HG03432 (cell line): ENCODE measurements around the gene BMF.
"Not testable (repeated sequence)": the region's sequence is repeated elsewhere in the genome, so short reads cannot be mapped to it uniquely, and the experiment has no call there.

ENCODE experiments used
- ATAC-seq: cut with Tn5 transposase; IDR thresholded peaks from one replicate; pipeline ENCODE4 v1.9.1; 2021; ENCODE audit warnings: mild to moderate bottlenecking, moderate library complexity; ENCODE audit not compliant: unreplicated experiment

BMF gene

DNA sequence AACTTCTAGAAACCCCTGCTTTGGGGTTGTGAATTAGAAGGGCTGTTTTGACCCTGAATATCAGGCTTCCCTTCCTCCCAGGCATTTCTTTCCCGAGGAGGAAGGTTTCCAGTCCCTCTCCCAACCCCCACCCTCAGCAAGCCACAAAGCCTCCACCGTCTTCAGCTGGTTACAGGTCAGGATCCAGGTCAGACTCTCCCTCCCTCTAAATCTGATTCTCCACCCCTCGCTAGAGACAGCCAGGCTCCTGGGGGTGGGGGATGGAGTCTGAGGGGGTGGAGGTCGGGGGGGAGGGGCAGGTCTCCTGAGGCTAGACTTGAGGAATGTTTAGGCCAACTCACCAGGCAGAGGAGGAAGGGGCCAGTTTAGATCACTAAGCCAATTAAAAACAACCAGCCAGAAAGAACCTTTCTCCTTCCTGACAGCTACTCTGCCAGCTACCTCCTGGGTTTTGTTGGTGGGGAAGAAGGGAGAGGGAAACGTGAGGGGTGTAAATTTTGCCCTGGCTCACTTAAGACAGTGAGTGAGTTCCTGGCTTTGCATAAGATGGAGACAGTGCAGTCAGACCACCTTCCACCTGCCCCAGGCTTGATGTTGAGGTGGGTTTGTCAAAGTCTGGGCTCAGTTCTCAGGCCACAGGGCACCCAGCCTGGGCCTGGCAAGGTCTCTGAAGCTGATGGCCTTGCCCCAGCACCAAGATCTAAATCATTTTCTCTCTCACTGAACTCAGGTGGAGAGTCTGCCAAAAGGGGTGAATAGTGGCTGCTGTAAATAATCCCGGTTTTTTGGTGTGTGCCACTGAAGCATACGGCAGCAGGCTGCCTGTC, 19.5 kb downstream of the BMF start:
- ATAC-seq: no peak

DNA sequence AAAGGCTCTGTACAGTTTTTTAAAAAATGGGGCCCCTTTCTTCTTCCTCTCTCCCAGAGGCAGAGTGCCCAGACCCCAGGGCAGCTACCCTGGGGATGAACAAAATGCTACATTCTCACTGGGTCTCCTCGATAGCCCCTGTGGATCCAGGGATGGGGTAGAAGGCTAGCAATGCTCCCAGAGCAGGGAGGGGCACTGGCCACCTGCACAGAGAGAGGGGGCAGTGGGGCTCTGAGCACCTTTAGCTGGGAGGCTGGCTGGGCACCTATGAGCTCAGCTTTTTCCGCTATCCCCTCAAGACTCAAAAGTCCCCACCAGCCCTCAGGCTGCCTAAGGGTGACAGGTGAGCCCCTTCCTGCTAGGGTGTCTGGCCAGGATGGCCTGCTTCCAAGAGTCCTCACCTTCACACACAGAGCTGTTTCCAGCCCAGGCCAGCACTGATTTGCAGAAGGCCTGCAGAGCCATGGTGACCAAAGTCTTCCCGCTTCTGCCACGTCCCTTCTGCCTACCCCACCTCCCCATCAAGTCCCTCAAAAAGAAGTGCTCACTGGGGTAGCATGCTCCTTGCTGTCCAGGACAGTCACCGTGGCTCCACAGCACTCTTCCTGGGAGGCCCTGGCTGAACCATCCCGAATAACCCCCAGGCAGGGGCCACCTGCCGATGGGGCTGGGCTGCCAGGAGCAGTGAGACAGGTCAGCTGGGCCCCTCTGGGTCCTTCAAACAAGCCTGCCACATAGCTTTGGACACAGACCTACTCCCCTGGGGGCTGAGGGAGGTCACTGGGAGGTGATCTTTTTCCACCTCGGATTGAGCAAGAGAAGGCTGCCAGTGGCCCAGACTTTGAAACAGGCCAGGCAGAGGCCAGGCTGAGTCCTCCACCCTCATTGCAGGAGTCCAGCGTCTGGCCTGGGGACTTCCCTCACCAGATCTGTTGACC, 20.4 kb downstream of the BMF start:
- no peak for ATAC-seq

DNA sequence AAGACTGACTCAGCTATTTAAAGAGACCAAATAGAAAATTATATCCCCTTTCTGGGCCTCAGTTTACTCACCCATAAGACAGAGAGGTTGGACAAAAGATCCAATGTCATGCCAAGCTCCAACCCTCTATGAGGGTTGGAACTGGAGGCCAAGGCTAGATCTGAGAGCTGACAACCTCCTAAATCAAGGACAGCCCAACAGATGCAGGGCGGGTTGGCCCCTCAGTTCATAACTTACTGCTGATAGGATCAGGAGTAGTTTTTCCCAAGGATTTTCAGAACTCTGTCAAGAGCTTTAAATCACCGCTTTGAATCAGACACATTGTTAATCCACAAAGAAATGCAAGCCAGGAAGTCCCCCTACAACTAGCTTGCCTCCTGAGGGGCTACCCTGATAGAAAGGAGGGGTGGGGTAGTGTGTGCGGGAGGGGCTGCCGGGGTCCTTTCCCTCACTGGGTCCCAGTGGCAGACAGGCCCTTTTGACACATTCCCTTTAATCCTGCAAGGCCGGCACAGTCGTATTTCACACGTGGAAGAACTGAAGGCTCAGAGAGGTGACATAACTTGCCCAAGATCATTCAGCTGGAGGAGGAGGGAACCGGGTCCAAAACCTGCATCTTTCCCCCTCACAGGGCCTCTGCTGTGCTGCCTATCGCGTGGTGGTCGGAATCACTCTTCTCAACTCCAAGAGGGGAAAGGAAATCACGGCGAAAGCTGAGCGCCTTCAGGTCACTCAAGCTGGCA, 21.4 kb downstream of the BMF start:
- no peak for ATAC-seq

DNA sequence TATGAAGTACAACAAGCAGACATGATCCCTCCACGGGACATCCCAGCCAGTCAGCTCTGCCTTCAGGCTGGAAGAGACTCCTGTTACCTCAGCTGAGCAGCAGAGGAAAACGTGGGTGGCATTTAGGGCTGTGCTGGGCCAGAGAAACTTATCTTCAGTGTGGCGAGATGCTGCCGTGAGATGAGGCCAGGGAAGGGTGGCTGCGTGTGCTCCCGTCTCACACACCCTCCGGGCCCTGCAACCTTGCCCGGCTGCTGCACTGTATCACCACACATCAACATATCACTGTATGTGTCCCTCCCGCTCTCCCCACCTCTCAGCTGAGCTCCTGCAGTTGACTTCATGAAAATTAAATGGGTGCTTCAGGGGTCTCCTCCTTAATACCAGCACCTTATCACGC, 23.4 kb downstream of the BMF start:
- ATAC-seq: no peak

DNA sequence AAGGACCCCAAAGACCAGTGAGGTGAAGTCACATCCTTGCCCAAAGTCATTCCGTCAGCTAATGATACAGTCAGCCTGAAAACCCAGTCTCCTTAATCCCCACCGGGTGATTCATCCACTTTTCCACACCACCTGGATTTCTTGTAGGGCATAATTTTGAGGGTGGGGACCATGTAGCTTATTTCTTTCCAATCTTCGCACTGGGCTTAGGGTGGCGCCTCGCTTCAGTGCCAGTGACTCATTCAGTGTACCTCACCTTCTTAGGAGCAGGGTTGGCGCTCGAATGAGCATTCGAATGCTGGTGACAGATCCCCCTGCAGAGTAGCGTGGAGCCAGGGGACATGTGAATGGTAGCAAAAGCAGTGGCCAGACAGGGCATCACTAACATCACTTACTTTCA, 24.0 kb downstream of the BMF start:
- ATAC-seq: no peak

DNA sequence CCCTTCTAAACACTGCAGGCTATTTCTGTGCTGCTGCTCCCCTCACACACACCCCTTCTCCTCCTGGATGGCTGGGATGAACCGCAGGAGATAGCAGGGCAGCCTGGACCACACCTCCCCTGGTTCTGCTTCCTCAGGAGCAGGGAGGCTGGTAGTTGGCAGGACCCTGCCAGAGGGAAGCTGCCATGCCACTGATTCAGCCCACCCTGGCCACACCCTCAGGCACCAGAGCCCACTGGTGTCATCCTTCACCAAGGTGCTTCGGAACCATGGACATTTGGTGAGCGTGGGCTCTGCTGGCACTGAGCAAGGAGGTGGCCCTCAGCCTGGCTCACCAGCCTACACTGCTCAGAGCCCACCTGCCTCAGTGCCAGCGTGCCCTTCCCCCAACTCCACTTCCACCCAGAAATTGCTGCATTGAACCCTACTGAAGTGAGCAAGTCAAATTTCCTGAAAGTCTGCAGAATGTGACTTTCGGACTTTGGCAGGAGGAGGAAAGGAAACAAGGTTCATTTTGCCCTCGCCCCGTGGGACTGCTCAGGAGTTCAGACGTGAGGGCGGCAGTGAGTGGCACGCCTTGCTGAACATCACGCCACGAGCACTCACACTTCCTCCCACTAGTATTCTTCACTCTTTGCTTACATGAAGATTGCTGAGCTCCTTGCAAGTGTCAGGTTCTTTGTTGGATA, 26.3 kb downstream of the BMF start:
- no peak for ATAC-seq

DNA sequence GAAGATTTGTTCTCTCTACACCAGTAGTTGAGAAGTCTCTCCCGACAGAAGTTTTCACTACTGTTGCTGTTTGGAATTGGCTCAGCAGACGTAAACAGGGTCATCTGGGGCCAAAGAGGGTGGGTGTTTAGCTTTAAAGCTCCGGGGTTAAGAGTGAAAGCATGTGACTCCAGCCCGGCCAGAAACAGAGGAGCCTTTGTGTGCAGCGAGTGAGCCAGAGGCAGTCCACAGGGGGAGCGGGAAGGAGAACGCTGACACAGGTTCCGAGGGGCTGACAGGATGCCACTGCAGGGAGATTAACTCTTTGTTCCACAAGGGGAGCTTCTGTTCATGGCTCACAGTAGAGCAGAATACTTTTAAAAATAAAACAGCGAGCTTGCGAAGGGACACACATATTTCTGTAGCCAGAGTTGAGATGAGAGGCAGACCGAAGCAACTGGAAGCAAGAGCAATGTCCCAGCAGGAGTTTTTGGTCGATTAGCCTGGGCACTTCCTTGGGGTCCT, 26.9 kb downstream of the BMF start:
- ATAC-seq: no peak

DNA sequence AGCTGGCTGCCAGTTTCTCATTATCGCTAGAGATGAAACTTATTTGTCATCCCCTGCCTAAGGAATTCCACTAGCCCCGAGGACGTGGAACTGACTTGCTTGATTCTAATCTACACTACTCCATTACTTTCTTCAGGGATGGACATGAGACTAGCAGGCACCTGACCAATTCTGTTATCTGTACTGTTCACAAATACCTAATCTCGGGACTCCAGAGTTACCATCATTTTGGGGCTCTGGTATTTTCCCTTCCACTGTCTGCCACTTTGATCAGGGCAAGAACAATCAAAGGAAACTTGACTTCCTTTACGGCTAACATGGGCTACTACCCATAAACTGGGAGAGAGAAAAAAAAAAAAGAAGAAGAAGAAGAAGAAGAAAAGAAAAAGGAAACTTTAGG, 27.8 kb downstream of the BMF start:
- ATAC-seq: no peak

DNA sequence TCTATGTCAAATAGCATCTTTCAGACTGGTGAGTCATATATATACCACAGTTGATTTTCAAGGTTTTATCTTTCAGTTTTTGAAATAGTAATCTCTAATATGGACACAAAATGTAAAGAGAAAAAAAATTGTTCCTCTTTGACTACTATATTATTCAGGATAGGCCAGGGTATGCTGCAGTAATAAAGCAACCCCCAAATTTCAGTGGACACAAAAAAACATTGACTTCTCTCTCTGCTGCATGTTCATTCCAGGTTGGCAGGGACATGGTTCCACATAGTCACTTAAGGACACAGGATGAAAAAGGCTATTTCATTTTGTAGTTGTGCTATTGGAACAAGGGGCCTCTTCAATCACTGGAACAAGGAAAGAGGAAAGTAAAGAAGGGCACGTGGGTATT, 28.6 kb downstream of the BMF start:
- ATAC-seq: no peak

DNA sequence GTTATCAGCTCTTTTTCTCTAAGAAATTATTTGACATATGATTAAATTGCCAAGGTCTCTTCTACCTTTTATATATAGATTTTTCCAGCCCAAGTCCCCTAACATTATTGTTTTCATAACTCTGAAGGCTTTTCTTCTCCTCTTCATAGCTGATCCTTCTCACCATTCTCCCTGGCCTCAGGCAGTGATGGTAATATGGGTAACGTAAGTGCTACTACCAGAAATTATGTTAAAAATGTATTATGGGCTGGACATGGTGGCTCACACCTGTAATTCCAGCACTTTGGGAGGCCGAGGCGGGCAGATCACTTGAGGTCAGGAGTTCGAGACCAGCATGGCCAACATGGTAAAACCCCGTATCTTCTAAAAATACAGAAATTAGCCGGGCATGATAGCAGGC, 29.2 kb downstream of the BMF start:
- no peak for ATAC-seq

DNA sequence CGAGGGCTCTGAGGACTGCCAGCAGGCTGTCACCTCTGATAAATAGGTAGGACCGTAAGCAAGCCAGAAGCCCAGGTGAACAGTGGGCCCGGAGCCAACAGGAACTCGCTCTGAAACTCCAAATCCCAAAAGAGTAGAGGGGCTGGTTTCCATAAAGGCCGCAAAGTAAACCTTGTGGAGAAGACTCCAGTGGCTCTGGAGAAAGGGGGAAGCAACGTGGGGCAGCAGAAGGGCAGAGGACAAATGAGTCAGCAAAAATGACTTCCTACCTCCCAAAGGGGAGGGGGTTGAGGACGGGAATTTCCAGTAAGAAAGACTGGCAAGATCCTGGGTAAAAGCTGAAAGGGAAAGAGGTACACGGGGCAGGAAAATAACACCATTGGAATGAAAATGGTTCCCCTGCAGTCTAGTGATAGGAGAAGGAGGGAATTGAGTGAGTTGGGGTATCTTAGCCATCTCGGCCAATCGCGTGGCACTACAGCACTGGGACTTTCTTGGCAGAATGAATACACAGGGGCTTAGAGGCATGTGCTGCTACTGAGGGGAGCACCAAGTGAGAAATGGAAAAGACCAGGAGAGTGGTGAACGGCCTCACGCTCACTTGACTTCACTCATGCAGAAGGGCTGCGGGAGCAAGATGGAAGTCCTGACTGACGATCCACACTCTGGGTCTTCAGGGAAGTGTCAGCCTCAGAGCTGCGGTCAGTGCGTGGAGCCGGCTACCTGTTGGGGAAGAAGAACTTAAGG, 33.2 kb downstream of the BMF start:
- no peak for ATAC-seq

DNA sequence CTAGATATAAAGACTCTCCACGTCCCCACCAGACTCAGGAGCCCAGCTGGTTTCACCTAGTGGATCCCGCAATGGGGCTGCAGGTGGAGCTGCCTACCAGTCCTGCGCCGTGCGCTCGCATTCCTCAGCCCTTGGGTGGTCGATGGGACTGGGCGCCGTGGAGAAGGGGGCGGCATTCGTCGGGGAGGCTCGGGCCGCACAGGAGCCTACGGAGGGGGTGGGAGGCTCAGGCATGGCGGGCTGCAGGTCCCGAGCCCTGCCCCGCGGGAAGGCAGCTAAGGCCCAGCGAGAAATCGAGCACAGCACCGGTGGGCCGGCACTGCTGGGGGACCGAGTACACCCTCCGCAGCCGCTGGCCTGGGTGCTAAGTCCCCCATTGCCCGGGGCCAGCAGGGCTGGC, 34.0 kb downstream of the BMF start:
- ATAC-seq: not testable (repeated sequence)

DNA sequence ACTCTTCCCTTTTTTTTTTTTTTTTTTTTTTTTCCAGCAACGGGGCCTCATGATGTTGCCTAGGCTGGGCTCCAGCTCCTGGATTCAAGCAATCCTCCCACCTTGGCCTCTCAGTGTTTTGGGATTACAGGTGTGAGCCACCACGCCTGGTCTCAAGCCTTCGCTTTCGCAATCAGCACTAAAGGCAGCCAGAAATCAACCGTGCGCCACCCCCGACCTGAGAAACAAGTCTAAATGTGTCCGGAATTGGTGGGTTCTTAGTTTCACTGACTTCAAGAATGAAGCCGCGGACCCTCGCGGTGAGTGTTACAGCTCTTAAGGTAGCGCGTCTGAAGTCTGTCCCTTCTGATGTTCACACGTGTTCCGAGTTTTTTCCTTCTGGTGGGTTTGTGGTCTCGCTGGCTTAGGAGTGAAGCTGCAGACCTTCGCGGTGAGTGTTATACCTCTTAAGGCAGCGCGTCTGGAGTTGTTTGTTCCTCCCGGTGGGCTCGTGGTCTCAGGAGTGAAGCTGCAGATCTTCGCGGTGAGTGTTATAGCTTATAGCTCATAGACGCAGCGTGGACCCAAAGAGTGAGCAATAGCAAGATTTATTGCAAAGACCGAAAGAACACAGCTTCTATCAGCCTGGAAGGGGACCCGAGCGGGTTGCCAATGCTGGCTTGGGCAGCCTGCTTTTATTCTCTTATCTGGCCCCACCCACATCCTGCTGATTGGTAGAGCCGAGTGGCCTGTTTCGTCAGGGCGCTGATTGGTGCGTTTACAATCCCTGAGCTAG, 34.8 kb downstream of the BMF start:
- ATAC-seq: not testable (repeated sequence)

DNA sequence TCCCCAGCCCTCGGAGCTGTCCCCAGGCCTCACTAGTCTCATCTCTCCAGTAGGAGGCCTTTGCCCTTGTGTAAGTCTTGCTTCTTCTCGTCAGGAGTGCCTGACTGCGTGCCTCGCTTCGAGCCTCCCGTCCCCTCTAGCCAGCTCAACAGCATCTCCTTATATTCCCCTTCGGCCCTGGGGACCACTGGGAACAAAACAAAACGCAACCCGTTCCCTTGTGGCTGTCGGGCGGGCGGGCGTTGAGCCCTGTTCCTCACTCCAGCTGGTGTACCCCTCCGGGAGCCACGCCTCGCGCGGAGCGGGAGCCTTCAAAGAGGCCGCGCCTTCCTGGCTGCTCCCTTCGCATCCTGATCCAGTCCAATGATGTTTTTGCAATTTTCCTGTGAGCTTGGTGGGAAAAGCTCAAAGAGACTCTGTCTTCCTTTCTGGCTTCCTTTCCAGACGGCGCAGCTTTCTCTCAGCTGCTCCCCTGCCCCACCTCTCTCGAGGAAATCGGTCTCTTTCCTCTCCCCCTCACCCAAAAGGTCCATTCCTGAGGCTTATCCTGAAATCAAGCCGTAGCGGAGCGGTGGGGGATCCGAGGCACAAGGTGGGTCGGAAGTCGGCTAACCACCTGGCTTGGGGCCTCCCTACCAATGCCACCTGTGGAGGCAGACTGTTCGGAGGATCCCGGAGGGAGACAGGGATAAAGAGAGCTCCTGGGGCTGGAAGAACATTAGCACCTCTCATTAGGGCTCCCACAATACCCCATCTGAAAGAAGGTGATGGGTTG, 36.3 kb downstream of the BMF start:
- ATAC-seq: no peak

DNA sequence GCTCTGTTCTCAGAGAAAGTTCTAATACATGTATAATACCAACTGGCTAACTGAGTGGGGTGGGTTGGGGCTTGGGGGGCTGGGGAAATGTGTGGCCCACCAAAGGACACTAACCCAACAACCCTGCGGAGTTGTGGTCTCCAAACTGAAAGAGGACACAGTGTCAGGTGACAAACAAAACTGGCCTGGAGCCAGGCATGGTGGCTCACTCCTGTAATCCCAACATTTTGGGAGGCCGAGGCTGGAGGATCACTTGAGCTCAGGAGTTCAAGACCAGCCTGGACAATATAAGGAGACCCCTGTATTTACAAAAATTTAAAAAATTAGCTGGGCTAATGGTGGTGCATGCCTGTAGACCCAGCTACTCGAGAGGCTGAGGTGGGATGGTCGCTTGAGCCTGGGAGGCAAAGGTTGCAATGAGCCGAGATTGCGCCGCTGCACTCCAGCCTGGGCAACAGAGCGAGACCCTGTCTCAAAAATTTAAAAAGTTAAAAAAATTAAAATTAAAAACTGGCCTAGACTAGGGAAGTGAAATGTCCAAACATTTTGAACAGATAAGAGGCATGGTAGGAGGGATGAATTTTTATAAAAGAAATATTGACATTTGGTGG, 38.0 kb downstream of the BMF start:
- ATAC-seq: no peak

DNA sequence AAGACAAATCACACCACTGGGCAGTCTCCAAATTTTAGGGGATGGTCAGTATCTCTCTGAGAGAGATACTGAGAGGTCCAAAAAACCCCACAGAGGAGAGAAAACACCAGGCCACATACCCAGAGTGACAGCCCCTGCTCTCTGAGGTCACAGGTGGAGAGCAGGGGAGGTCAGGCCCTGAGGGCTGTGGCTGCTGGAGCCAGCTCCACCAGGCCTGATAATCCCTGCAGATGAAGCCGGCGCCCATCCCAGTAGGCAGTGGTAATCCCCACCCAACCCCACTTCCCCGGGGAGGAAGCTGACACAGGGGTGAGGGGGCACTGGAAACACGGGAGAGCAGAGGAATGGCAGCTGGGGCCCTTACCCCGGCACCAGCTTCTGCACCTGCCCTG, 38.5 kb downstream of the BMF start:
- peak; percentile 21 for ATAC-seq

DNA sequence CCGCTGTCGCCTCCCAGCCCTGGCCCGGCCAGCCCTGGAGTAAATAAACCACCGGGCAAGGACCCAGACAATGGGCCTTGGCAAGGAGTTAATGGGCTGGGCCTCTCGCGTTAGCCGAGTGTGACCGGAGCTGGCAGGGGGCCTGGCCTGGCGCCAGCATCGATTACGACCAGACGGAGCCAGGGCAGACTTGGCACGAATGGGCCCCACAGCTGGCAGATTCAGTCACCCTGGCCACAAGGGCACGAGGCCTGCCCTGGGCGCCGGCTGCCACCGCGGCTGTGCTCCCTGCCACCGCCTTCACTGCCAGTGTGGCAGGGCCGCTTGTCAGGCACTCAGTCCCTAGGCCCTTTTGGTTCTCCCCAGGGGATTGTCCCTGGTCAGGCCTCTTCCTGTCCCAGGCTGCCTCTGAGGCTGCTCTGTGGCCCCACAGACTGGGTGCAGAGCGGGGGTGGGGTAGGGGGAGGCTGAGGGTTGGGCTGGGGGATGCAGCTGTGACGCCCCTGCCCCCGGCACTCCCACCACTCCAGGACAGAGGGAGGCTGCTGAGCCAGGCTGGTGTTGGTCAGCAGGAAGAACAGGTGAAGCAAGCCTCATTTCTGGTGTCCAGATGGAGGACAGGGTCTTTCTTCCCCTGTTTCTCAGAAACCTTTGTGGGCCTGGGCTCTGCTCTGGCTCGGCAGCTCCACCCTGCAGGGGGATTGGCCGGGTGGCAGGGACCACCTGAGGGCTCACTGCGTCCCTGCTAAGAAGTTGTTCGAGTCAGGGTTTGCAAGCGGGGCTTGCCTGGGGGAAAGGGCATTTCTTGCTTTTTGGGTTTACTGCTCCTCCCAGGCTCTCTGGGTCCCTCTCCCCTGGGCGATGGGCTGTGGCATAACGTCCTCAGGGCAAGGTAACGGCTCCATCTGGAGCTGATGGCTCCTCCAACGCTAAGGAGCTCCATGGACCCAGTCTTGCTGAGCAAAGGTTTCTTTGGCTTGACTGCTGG, 39.2 kb downstream of the BMF start:
- ATAC-seq: peak; percentile 77
